ENCODE data around the gene RFTN2. TPM values are rescaled to one million over a fixed set of nuclear protein-coding genes. Genes with fewer than 3 reads are reported as not detected.
"Not testable (repeated sequence)": the region's sequence is repeated elsewhere in the genome, so short reads cannot be mapped to it uniquely, and the experiment has no call there.

RFTN2 gene
- total RNA-seq, 1 donor from 2014 or later: 4.8 TPM

- no peak for TF ChIP-seq CTCF (IDR thresholded peaks at IDR 0.05)
- Histone ChIP-seq H3K36me3 (peaks cover 4 to 20% of the 10 kb centered on the region in 2 donors), H3K9me3 (no peaks in the 10 kb centered on the region), H3K4me3 (no peak overlapping the region), H3K27me3 (no peaks in the 10 kb centered on the region), H3K27ac (no peak overlapping the region), H3K4me1 (no peaks in the 10 kb centered on the region)
- no peak for DNase-seq (ENCODE audit: low spot score in 2 of 2)
- intact Hi-C loops (cut with DNase I): no loop called here
Measured at GRCh38 chr2:197591339-197592072, 83.9 kb downstream of the RFTN2 start.

- H3K27ac ChIP-seq; H3K4me1 ChIP-seq; H3K27me3 ChIP-seq; DNase-seq (ENCODE audit: low spot score in 2 of 2); H3K4me3 ChIP-seq; H3K9me3 ChIP-seq; intact Hi-C loops (cut with DNase I): not testable (repeated sequence)
- peaks cover 4 to 13% of the 10 kb centered on the region in 2 donors for H3K36me3 ChIP-seq
Measured at GRCh38 chr2:197587255-197587654, 88.1 kb downstream of the RFTN2 start.

GRCh38 chr2:197580166-197580565 is 95.2 kb downstream of the RFTN2 start:
- intact Hi-C loops (cut with DNase I); H3K27ac ChIP-seq; H3K4me1 ChIP-seq; DNase-seq (ENCODE audit: low spot score in 2 of 2); H3K36me3 ChIP-seq; H3K4me3 ChIP-seq; H3K27me3 ChIP-seq; H3K9me3 ChIP-seq: not testable (repeated sequence)

GRCh38 chr2:197578294-197578693 is 97.1 kb downstream of the RFTN2 start:
- H3K4me3 ChIP-seq; DNase-seq (ENCODE audit: low spot score in 2 of 2); H3K9me3 ChIP-seq; H3K36me3 ChIP-seq; H3K4me1 ChIP-seq; intact Hi-C loops (cut with DNase I); H3K27ac ChIP-seq; H3K27me3 ChIP-seq: not testable (repeated sequence)

GRCh38 chr2:197577446-197577845 is 97.9 kb downstream of the RFTN2 start:
- Histone ChIP-seq H3K27me3 (no peaks in the 10 kb centered on the region), H3K27ac (no peak overlapping the region), H3K4me3 (no peak overlapping the region), H3K9me3 (no peaks in the 10 kb centered on the region), H3K36me3 (peaks cover 0 to 1% of the 10 kb centered on the region in 2 donors), H3K4me1 (peaks cover 0 to 5% of the 10 kb centered on the region in 2 donors)
- TF ChIP-seq CTCF (IDR thresholded peaks at IDR 0.05): no peak
- DNase-seq (ENCODE audit: low spot score in 2 of 2): no peak
- intact Hi-C loops (cut with DNase I): no loop called here

- Histone ChIP-seq H3K4me3 (no peak overlapping the region), H3K36me3 (peaks cover 0 to 7% of the 10 kb centered on the region in 2 donors), H3K27ac (peak overlapping the region in 1 of 2 donors; percentile 15), H3K27me3 (no peaks in the 10 kb centered on the region), H3K4me1 (peaks cover 0 to 5% of the 10 kb centered on the region in 2 donors), H3K9me3 (no peaks in the 10 kb centered on the region)
- intact Hi-C loops (cut with DNase I): no loop called here
- TF ChIP-seq CTCF (IDR thresholded peaks at IDR 0.05): no peak
- DNase-seq (ENCODE audit: low spot score in 2 of 2): no peak
Measured at GRCh38 chr2:197576631-197577030, 98.8 kb downstream of the RFTN2 start.

- no peak overlapping the region for H3K4me3 ChIP-seq
- TF ChIP-seq CTCF (IDR thresholded peaks at IDR 0.05): no peak
- H3K27ac ChIP-seq: no peak overlapping the region
- no peaks in the 10 kb centered on the region for H3K9me3 ChIP-seq
- no peaks in the 10 kb centered on the region for H3K27me3 ChIP-seq
- H3K36me3 ChIP-seq: peaks cover 0 to 7% of the 10 kb centered on the region in 2 donors
- peak in 1 of 2 donors; percentile 72 for DNase-seq (ENCODE audit: low spot score in 2 of 2)
- intact Hi-C loops (cut with DNase I): no loop called here
- peaks cover 0 to 5% of the 10 kb centered on the region in 2 donors for H3K4me1 ChIP-seq
Measured at GRCh38 chr2:197575987-197576386, 99.4 kb downstream of the RFTN2 start.

Data from ascending aorta (tissue), 2 donors.